HepG2 (cell line): Measurements from ENCODE around the gene MRFAP1L1. TPM values are rescaled to one million over a fixed set of nuclear protein-coding genes. Genes with fewer than 3 reads are reported as not detected.

Source experiments
- ASH2L ChIP-seq: fragments of 300-600, 200-600 bp; sonication (generic); IDR thresholded peaks from 2 replicates; pipeline ENCODE4 v1.7.0; 2017; ENCODE audit warnings: low read depth, mild to moderate bottlenecking, moderate library complexity, mixed read lengths, low read length; ENCODE audit not compliant: insufficient read length
- MTA3 ChIP-seq: sonication (generic); formaldehyde crosslinking; IDR thresholded peaks from 2 replicates; pipeline ENCODE4 v1.4.0; 2020; ENCODE audit warnings: missing genetic modification reagents
- PCBP1 ChIP-seq: fragments of 200-400 bp; formaldehyde crosslinking; IDR thresholded peaks from 2 replicates; pipeline ENCODE4 v1.6.1; 2017; ENCODE audit warnings: mild to moderate bottlenecking, low read depth, low read length, borderline replicate concordance
- PHF20 ChIP-seq: sonication (generic); formaldehyde crosslinking; IDR thresholded peaks from 2 replicates; pipeline ENCODE4 v1.5.0; 2020; ENCODE audit warnings: mild to moderate bottlenecking, missing genetic modification reagents
- PHF8 ChIP-seq: sonication (generic); formaldehyde crosslinking; IDR thresholded peaks from 2 replicates; pipeline ENCODE4 v1.5.0; 2020; ENCODE audit warnings: missing genetic modification reagents
- RXRA ChIP-seq: sonication (generic); formaldehyde crosslinking; IDR thresholded peaks from 2 replicates; pipeline ENCODE4 v1.5.1; 2020; ENCODE audit warnings: missing genetic modification reagents
- SAP130 ChIP-seq: IDR thresholded peaks from 2 replicates; pipeline ENCODE4 v1.6.1; 2016; ENCODE audit warnings: low read depth
- SMYD3 ChIP-seq: sonication (generic); formaldehyde crosslinking; IDR thresholded peaks from 2 replicates; pipeline ENCODE4 v1.8.1; 2023; ENCODE audit warnings: mild to moderate bottlenecking, missing genetic modification reagents
- XRCC5 ChIP-seq: fragments of 200-400 bp; formaldehyde crosslinking; optimal IDR thresholded peaks from 2 replicates; pipeline ENCODE3; 2017; ENCODE audit warnings: mild to moderate bottlenecking, low read length
- ZNF430 ChIP-seq: sonication (generic); formaldehyde crosslinking; IDR thresholded peaks from 2 replicates; pipeline ENCODE4 v1.9.0; 2021; ENCODE audit warnings: mild to moderate bottlenecking, missing genetic modification reagents
- ZNF431 ChIP-seq: sonication (generic); formaldehyde crosslinking; IDR thresholded peaks from 2 replicates; pipeline ENCODE4 v1.9.0; 2022; ENCODE audit warnings: missing genetic modification reagents, low read depth, mild to moderate bottlenecking, borderline replicate concordance
- ZNF501 ChIP-seq: sonication (generic); formaldehyde crosslinking; IDR thresholded peaks from 2 replicates; pipeline ENCODE4 v1.5.1; 2020; ENCODE audit warnings: mild to moderate bottlenecking, moderate library complexity, missing genetic modification reagents
- ZNF556 ChIP-seq: sonication (generic); formaldehyde crosslinking; IDR thresholded peaks from 2 replicates; pipeline ENCODE4 v1.4.0; 2020; ENCODE audit warnings: mild to moderate bottlenecking, missing genetic modification reagents, borderline replicate concordance
- ZNF567 ChIP-seq: sonication (generic); formaldehyde crosslinking; IDR thresholded peaks from 2 replicates; pipeline ENCODE4 v1.8.1; 2023; ENCODE audit warnings: mild to moderate bottlenecking, missing genetic modification reagents, borderline replicate concordance
- ZNF644 ChIP-seq: IDR thresholded peaks from 2 replicates; pipeline ENCODE4 v1.6.1; 2016; ENCODE audit warnings: low read depth
- ZNF724P ChIP-seq: sonication (generic); formaldehyde crosslinking; IDR thresholded peaks from 2 replicates; pipeline ENCODE4 v1.8.0; 2022; ENCODE audit warnings: missing genetic modification reagents, borderline replicate concordance
- ZNF747 ChIP-seq: sonication (generic); formaldehyde crosslinking; IDR thresholded peaks from 2 replicates; pipeline ENCODE4 v1.8.1; 2023; ENCODE audit warnings: missing genetic modification reagents, mild to moderate bottlenecking, borderline replicate concordance
- ZNF788 ChIP-seq: sonication (generic); formaldehyde crosslinking; IDR thresholded peaks from 2 replicates; pipeline ENCODE4 v1.5.0; 2020; ENCODE audit warnings: mild to moderate bottlenecking, missing genetic modification reagents, borderline replicate concordance
- polyA plus RNA-seq, 8 experiments: library from polyadenylated mRNA; depleted of rRNA in 3 of 8; stranded (reverse) in 7 of 8; unstranded in 1 of 8; fragments of >200 nt; fragmentation: Illumina TruSeq in 4 of 8; extraction: Trizol in 4 of 8; gene quantifications; 2 replicates each; pipeline versions ENCODE4 v1.2.1 to v1.2.3, GENCODE V29; 2011 to 2016; ENCODE audit warnings: low read depth in 4 of 8, missing spikeins in 1 of 8, mixed read lengths in 1 of 8; ENCODE audit not compliant: insufficient read depth in 1 of 8
- total RNA-seq, 5 experiments: library from RNA; depleted of rRNA; stranded (reverse); fragments of >200 nt; fragmentation: Illumina TruSeq; extraction: Trizol; gene quantifications; 2 replicates each; pipeline ENCODE4 v1.2.3, GENCODE V29; 2016; ENCODE audit warnings: low read depth in 1 of 5
- TF ChIP-seq, protein P1 (sequence below): IDR thresholded peaks from 2 replicates; pipeline ENCODE4 v1.6.1; 2012; ENCODE audit warnings: low read depth, low read length, improper control_type of control experiment
- TF ChIP-seq, protein P2 (sequence below): fragments of 450-650 bp; IDR thresholded peaks from 2 replicates; pipeline ENCODE4 v1.6.1; 2017
- TF ChIP-seq, protein P3 (sequence below): sonication (generic); formaldehyde crosslinking; IDR thresholded peaks from 2 replicates; pipeline ENCODE4 v1.8.0; 2022; ENCODE audit warnings: low read depth, missing genetic modification reagents
- TF ChIP-seq, protein P4 (sequence below): sonication (generic); formaldehyde crosslinking; IDR thresholded peaks from 2 replicates; pipeline ENCODE4 v1.8.1; 2023; ENCODE audit warnings: mild to moderate bottlenecking, moderate library complexity, missing genetic modification reagents
- TF ChIP-seq, protein P5 (sequence below): sonication (generic); formaldehyde crosslinking; IDR thresholded peaks from 2 replicates; pipeline ENCODE4 v1.4.0; 2020; ENCODE audit warnings: missing genetic modification reagents, borderline replicate concordance

The MRFAP1L1 gene
- total and polyA plus RNA-seq, 2 of the 13 experiments (the other 11 are each of a cell fraction or from before 2014, with no cell fraction given), result 44.8 to 76.6 TPM

DNA sequence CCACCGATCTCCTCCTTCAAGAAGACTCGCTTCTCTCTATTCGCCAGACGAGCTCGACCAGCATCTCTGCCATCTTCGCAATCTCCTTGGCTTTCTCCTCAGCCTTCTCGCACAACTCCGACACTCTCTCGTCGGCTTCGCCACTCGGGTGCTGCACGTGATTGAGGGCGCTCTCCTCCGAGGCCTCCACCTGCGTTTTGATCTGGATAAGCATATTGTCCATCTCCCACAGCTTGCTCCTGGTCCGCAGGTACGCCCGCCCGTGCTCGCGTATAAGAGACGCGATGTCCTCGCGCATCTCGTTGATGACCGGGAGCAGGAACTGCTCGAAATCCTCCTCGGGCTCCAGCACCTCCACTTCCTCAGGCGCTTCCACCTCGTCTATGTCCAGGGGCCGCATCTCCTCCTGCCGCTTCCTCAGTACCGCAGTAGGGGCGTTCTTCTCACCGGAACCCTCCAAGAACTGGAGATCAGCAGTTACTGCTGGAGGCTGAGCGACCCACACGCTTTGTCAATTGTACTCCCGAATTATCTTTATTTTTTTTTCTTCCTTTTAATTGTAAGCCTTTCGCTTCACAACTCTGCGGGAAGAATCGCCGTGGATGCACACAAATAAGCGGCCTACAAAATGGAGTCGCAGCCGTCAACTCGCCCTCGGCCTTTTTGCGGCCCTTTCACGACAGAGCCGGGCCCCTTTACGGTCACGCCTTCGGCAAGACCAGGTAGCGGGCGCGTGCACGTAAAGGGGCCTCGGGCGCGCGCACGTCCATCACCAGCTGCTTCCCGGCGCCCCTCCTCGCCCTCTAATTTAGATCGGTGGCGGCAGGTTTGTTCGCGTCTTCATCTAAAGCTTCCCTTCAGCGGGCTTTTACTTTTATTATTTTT lies at the start of gene MRFAP1L1 (continued):
- 0 out of 2 replicates have a peak, but pooled peaks have one; percentile 17 for TF ChIP-seq RXRA (CRISPR knock-in tag)
- no peak for TF ChIP-seq SMYD3 (CRISPR knock-in tag)
- 0 out of 2 replicates have a peak, but pooled peaks have one; percentile 40 for TF ChIP-seq ZNF430 (CRISPR knock-in tag)
- TF ChIP-seq, protein P1, sequence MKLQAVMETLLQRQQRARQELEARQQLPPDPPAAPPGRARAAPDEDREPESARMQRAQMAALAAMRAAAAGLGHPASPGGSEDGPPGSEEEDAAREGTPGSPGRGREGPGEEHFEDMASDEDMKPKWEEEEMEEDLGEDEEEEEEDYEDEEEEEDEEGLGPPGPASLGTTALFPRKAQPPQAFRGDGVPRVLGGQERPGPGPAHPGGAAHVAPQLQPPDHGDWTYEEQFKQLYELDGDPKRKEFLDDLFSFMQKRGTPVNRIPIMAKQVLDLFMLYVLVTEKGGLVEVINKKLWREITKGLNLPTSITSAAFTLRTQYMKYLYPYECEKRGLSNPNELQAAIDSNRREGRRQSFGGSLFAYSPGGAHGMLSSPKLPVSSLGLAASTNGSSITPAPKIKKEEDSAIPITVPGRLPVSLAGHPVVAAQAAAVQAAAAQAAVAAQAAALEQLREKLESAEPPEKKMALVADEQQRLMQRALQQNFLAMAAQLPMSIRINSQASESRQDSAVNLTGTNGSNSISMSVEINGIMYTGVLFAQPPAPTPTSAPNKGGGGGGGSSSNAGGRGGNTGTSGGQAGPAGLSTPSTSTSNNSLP, result 0 out of 2 replicates have a peak, but pooled peaks have one; percentile 12
- TF ChIP-seq, protein P2, sequence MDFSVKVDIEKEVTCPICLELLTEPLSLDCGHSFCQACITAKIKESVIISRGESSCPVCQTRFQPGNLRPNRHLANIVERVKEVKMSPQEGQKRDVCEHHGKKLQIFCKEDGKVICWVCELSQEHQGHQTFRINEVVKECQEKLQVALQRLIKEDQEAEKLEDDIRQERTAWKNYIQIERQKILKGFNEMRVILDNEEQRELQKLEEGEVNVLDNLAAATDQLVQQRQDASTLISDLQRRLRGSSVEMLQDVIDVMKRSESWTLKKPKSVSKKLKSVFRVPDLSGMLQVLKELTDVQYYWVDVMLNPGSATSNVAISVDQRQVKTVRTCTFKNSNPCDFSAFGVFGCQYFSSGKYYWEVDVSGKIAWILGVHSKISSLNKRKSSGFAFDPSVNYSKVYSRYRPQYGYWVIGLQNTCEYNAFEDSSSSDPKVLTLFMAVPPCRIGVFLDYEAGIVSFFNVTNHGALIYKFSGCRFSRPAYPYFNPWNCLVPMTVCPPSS, result no peak
- TF ChIP-seq ZNF747 (CRISPR knock-in tag), result no peak
- TF ChIP-seq, protein P3, sequence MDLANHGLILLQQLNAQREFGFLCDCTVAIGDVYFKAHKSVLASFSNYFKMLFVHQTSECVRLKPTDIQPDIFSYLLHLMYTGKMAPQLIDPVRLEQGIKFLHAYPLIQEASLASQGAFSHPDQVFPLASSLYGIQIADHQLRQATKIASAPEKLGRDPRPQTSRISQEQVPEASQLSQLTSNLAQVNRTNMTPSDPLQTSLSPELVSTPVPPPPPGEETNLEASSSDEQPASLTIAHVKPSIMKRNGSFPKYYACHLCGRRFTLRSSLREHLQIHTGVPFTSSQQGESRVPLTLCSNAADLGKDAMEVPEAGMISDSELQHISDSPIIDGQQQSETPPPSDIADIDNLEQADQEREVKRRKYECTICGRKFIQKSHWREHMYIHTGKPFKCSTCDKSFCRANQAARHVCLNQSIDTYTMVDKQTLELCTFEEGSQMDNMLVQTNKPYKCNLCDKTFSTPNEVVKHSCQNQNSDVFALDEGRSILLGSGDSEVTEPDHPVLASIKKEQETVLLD (CRISPR knock-in tag), result 0 out of 2 replicates have a peak, but pooled peaks have one; percentile 39
- no peak for TF ChIP-seq ZNF431 (CRISPR knock-in tag)
- peak; percentile 94 for TF ChIP-seq ZNF501 (CRISPR knock-in tag)
- no peak for TF ChIP-seq ZNF567 (CRISPR knock-in tag)
- peak; percentile 82 for TF ChIP-seq PHF8 (CRISPR knock-in tag)
- TF ChIP-seq ZNF788 (CRISPR knock-in tag), result 0 out of 2 replicates have a peak, but pooled peaks have one; percentile 67
- TF ChIP-seq ZNF644 (CRISPR knock-in tag), result no peak
- peak; percentile 90; the same call in 1 of the 2 replicates for TF ChIP-seq SAP130 (CRISPR knock-in tag)
- TF ChIP-seq ZNF724P, result no peak
- TF ChIP-seq, protein P4, sequence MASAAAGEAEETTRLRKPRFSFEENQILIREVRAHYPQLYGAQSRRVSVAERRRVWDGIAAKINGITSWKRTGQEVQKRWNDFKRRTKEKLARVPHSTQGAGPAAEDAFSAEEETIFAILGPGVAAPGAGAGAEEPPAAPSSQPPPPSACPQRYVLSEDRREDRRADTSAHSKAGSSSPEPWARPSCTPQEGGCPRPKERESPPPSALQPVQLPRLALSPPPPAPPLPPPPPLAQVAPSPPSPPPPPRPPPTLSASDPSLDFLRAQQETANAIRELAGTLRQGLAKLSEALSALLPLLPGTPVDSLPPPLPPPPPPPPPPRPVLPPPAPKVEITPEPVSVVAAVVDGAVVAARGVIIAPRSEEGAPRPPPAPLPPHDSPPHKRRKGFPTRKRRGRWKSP (CRISPR knock-in tag), result 0 out of 2 replicates have a peak, but pooled peaks have one; percentile 50
- no peak for TF ChIP-seq PCBP1
- peak; percentile 91 for TF ChIP-seq ASH2L
- TF ChIP-seq XRCC5, result peak; percentile 10
- TF ChIP-seq MTA3, result no peak
- TF ChIP-seq, protein P5, sequence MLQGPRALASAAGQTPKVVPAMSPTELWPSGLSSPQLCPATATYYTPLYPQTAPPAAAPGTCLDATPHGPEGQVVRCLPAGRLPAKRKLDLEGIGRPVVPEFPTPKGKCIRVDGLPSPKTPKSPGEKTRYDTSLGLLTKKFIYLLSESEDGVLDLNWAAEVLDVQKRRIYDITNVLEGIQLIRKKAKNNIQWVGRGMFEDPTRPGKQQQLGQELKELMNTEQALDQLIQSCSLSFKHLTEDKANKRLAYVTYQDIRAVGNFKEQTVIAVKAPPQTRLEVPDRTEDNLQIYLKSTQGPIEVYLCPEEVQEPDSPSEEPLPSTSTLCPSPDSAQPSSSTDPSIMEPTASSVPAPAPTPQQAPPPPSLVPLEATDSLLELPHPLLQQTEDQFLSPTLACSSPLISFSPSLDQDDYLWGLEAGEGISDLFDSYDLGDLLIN (CRISPR knock-in tag), result no peak
- no peak for TF ChIP-seq ZNF556
- TF ChIP-seq PHF20 (CRISPR knock-in tag), result peak; percentile 88
